Measurements from ENCODE around the gene MRAP2.
"Not testable (repeated sequence)": the region's sequence is repeated elsewhere in the genome, so short reads cannot be mapped to it uniquely, and the experiment has no call there.

The MRAP2 gene

GRCh38 chr6:84082689-84083265, 49.2 kb downstream of the MRAP2 start:
- Histone ChIP-seq H2AFZ (ENCODE audit: low read length) (no peak overlapping the region), H4K20me1 (ENCODE audit: insufficient read depth, low read length) (no peaks in the 10 kb centered on the region), H3F3A (ENCODE audit: insufficient read depth, low read length) (no peaks in the 10 kb centered on the region), H3K27ac (ENCODE audit: low read depth, low read length, poor library complexity, severe bottlenecking) (no peak overlapping the region), H3K36me3 (ENCODE audit: insufficient read depth, low read length) (no peaks in the 10 kb centered on the region), H3K79me2 (ENCODE audit: insufficient read depth, low read length) (no peaks in the 10 kb centered on the region), H3K9ac (ENCODE audit: low read length) (no peak overlapping the region), H3K4me1 (ENCODE audit: insufficient read depth, low read length, severe bottlenecking) (no peaks in the 10 kb centered on the region), H3K9me2 (ENCODE audit: low read depth, low read length) (no peaks in the 10 kb centered on the region), H3K4me2 (ENCODE audit: low read length) (no peak overlapping the region), H3K4me3 (ENCODE audit: low read depth, low read length, poor library complexity, severe bottlenecking) (no peak overlapping the region), H3K27me3 (ENCODE audit: insufficient read depth, low read length) (no peaks in the 10 kb centered on the region), H3K9me3 (ENCODE audit: low read length) (no peaks in the 10 kb centered on the region)
- TF ChIP-seq CTCF (IDR thresholded peaks at IDR 0.05; ENCODE audit: low read length) = no peak
- TF ChIP-seq EZH2 (IDR thresholded peaks at IDR 0.05; ENCODE audit: borderline replicate concordance, low read length) = no peak

GRCh38 chr6:84084705-84085104, 51.1 kb downstream of the MRAP2 start:
- H3K9me3 ChIP-seq (ENCODE audit: low read length); H3K9ac ChIP-seq (ENCODE audit: low read length); H3K79me2 ChIP-seq (ENCODE audit: insufficient read depth, low read length); H3K27ac ChIP-seq (ENCODE audit: low read depth, low read length, poor library complexity, severe bottlenecking); H3K27me3 ChIP-seq (ENCODE audit: insufficient read depth, low read length); H3F3A ChIP-seq (ENCODE audit: insufficient read depth, low read length); H4K20me1 ChIP-seq (ENCODE audit: insufficient read depth, low read length); H3K4me1 ChIP-seq (ENCODE audit: insufficient read depth, low read length, severe bottlenecking); H3K9me2 ChIP-seq (ENCODE audit: low read depth, low read length); H3K4me2 ChIP-seq (ENCODE audit: low read length); H3K36me3 ChIP-seq (ENCODE audit: insufficient read depth, low read length); H2AFZ ChIP-seq (ENCODE audit: low read length); H3K4me3 ChIP-seq (ENCODE audit: low read depth, low read length, poor library complexity, severe bottlenecking): not testable (repeated sequence)

- H3K4me1 ChIP-seq (ENCODE audit: insufficient read depth, low read length, severe bottlenecking) = no peaks in the 10 kb centered on the region
- TF ChIP-seq EZH2 (IDR thresholded peaks at IDR 0.05; ENCODE audit: borderline replicate concordance, low read length) = no peak
- TF ChIP-seq CTCF (IDR thresholded peaks at IDR 0.05; ENCODE audit: low read length) = no peak
- H3K4me2 ChIP-seq (ENCODE audit: low read length) = no peak overlapping the region
- no peaks in the 10 kb centered on the region for H4K20me1 ChIP-seq (ENCODE audit: insufficient read depth, low read length)
- H3F3A ChIP-seq (ENCODE audit: insufficient read depth, low read length) = no peaks in the 10 kb centered on the region
- no peaks in the 10 kb centered on the region for H3K79me2 ChIP-seq (ENCODE audit: insufficient read depth, low read length)
- H3K9me3 ChIP-seq (ENCODE audit: low read length) = no peaks in the 10 kb centered on the region
- no peak overlapping the region for H2AFZ ChIP-seq (ENCODE audit: low read length)
- H3K36me3 ChIP-seq (ENCODE audit: insufficient read depth, low read length) = no peaks in the 10 kb centered on the region
- H3K4me3 ChIP-seq (ENCODE audit: low read depth, low read length, poor library complexity, severe bottlenecking) = no peak overlapping the region
- H3K9me2 ChIP-seq (ENCODE audit: low read depth, low read length) = no peaks in the 10 kb centered on the region
- no peaks in the 10 kb centered on the region for H3K27me3 ChIP-seq (ENCODE audit: insufficient read depth, low read length)
- no peak overlapping the region for H3K9ac ChIP-seq (ENCODE audit: low read length)
- no peak overlapping the region for H3K27ac ChIP-seq (ENCODE audit: low read depth, low read length, poor library complexity, severe bottlenecking)
Measured at GRCh38 chr6:84086056-84086455, 52.5 kb downstream of the MRAP2 start.

Measured in OCI-LY1 (cell line).